GM10248 (cell line): ENCODE results near the gene KAT2B.

ENCODE experiments used
- CTCF ChIA-PET: fragments of 300-600 bp; sonication (Branson Sonifier 250); formaldehyde crosslinking; extraction: SDS; loops from one replicate; lab custom pipeline; 2021; ENCODE audit warnings: antibody characterized with exemption; lab: Yijun Ruan, JAX
- POLR2A ChIA-PET: fragments of 350-650 bp; sonication (Branson Sonifier 250); formaldehyde crosslinking; extraction: SDS; loops from one replicate; lab custom pipeline; 2020; ENCODE audit warnings: antibody characterized with exemption; lab: Yijun Ruan, JAX
- DNase-seq: peaks from one replicate; pipeline ENCODE4 v3.0.0; 2012; ENCODE audit errors: extremely low spot score
- TF ChIP-seq, protein P1 (sequence below): IDR thresholded peaks from 2 replicates; pipeline ENCODE4 v1.5.1; 2012; ENCODE audit warnings: mild to moderate bottlenecking, low read depth; ENCODE audit errors: extremely low read depth, missing control alignments, control extremely low read depth

KAT2B gene

DNA sequence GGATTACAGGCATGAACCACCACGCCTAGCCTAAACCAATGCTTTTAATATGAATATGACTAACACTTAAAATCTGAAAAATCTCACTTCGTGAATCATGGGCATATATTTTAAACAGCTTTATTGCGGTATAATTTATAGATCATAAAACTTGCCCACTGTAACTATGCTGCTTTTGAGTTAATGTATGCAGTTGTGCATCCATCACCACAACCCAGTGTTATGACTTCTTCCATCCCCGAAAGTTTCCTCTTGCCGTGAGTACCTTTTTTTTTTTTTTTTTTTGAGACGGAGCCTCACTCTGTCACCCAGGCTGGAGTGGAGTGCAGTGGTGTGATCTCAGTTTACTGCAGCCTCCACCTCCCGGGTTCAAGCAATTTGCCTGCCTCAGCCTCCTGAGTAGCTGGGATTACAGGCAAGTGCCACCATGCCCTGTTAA is 7.1 kb downstream of the KAT2B start:
- ChIA-PET POLR2A (no interaction called here), CTCF (no interaction called here)
- TF ChIP-seq, protein P1, sequence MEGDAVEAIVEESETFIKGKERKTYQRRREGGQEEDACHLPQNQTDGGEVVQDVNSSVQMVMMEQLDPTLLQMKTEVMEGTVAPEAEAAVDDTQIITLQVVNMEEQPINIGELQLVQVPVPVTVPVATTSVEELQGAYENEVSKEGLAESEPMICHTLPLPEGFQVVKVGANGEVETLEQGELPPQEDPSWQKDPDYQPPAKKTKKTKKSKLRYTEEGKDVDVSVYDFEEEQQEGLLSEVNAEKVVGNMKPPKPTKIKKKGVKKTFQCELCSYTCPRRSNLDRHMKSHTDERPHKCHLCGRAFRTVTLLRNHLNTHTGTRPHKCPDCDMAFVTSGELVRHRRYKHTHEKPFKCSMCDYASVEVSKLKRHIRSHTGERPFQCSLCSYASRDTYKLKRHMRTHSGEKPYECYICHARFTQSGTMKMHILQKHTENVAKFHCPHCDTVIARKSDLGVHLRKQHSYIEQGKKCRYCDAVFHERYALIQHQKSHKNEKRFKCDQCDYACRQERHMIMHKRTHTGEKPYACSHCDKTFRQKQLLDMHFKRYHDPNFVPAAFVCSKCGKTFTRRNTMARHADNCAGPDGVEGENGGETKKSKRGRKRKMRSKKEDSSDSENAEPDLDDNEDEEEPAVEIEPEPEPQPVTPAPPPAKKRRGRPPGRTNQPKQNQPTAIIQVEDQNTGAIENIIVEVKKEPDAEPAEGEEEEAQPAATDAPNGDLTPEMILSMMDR, result no peak
- no peak for DNase-seq

DNA sequence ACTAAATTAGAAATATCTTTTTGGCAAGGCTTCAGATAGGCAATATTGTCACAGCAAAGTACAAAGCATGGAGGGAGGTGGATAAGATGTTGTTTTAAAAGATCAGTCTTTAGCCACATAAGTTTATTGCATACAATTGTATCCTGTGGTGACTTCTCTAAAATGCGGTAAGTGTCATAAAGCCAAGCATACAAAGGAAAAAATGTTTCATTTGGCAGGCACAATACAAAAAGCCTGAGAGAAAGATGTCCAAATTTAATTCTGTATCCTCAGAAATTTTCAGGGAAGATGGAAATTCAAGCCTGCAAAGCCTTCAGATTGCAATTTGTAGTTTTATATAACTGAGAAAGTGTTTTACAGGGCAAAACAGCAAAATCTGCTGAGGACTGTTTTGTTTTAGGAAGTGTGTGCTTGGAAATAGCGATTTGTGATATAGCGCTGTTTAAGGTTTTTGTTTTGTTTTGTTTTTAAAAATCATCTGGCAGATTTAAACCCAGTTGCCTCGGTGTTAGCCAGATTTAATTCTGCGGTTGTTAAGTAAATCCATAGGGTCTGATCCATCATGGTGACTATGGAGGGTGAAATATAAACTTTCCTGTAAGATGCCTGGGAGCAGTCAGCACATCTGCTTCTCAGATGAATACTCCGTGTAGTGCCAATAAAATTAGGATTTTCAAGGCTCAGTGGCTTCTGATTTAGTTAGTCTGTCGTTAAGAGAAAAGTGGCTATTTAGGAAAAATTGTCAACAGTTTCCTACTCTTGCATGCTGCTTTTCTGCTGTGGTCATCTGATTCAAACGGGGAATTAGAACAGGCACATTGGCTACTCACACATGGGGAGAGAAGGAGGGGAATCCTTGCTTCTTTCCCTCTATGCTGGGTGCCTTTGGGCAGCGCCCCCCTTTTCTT is 8.0 kb downstream of the KAT2B start:
- DNase-seq, result no peak
- POLR2A ChIA-PET, result no interaction called here
- CTCF ChIA-PET, result no interaction called here
- TF ChIP-seq, protein P1, result no peak

DNA sequence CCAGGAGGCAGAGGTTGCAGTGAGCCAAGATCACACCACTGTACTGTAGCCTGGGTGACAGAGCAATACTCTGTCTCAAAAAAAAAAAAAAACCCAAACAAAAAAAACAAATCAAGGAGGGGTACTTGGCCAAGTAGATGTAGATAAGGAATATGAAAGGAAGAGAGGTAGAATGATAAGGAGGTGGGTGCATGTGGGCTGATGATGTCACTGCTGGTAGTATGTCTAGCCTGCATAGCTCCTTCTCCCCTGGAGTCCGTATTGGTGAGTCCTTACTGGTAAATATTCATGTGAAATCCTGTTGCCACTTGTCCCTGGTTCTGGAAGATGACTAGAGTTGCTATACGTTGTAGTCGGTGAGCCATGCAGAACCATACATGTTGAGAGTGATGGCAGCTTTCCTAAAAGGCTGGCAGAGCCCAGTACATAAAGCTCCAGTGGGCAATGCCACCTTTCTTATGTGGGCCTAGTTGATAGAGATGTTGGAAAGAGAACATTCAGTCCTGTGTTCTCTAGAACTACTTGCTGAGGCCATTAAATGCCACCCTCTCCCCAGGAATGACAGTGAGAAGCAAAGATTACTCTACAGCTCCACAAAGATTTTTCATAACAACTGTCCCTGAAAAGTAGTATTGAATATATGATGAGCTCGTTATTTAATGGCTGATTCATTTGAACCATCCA is 11.0 kb downstream of the KAT2B start:
- POLR2A ChIA-PET, result no interaction called here
- TF ChIP-seq, protein P1, result no peak
- DNase-seq, result no peak
- CTCF ChIA-PET, result interaction anchor here (1.0 to 2.8 kb wide), 4 partner anchors 8 to 21 kb away, joined by 3 to 10 read pairs (median 4); no protein-coding TSS in a partner anchor

DNA sequence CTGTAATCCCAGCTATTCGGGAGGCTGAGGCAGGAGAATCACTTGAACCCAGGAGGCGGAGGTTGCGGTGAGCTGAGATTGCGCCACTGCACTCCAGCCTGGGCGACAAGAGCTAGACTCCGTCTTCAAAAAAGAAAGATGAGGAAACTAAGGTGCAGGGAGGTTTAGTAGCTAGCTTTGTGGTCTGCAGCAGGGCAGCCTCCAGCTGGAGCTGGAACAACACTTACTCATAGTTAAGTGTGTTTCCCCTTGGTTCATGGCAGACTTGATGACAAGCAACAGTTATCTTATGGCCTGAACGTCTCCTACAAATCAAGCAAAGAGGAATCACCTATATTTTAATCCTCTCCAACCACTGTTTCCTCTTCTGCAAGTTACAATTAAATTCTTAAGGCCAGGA is 12.6 kb downstream of the KAT2B start:
- DNase-seq, result no peak
- CTCF ChIA-PET, result interaction anchor here (1.2 to 2.8 kb wide), 3 partner anchors 9 to 19 kb away, joined by 3 to 10 read pairs (median 5); no protein-coding TSS in a partner anchor
- POLR2A ChIA-PET, result no interaction called here
- TF ChIP-seq, protein P1, result no peak

DNA sequence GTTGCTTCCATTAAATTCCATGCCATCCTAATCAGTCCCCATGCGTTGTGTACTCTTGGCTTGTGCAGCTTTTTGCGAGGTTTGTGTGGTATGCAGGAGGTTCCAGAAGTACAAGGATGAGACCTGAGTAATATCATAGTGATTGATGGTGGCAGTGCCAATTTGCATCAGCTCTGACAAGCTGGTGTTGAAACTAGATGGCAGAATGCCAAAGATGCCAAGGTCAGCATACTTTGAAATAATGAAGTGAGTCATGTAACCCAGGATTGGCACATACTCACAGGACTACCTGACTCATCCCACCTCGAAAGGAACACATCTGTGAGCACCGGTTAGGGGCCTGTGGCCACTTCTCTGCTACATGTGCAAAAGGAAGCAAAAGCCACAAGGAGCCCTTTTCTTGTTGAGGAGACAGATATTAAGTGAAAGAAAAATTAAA is 14.3 kb downstream of the KAT2B start:
- DNase-seq, result no peak
- CTCF ChIA-PET, result interaction anchor here (1.2 kb wide), 1 partner anchor 13 kb away, joined by 4 read pairs; no protein-coding TSS in a partner anchor
- TF ChIP-seq, protein P1, result no peak
- POLR2A ChIA-PET, result interaction anchor here (0.5 kb wide), 1 partner anchor 98 kb away, joined by 3 read pairs; no protein-coding TSS in a partner anchor
